Neuronal stem cell (in vitro differentiated cells): ENCODE results near the gene SYNE3.

ENCODE experiments used
- DNase-seq: peaks from one replicate; pipeline ENCODE4 v3.0.0-alpha.2; 2013; ENCODE audit warnings: low spot score
- H2AFZ ChIP-seq: one replicate; pipeline ENCODE4 v1.6.1; 2013; ENCODE audit warnings: mild to moderate bottlenecking, low read length, inconsistent platforms
- H2AK5ac ChIP-seq: 2 replicates; pipeline ENCODE4 v1.6.1; 2013; ENCODE audit warnings: low read depth, mild to moderate bottlenecking, inconsistent platforms, low read length, moderate library complexity, mixed read lengths
- H2BK120ac ChIP-seq: 2 replicates; pipeline ENCODE4 v1.6.1; 2013; ENCODE audit warnings: low read depth, mild to moderate bottlenecking, inconsistent platforms, low read length, moderate library complexity, mixed read lengths
- H2BK12ac ChIP-seq: one replicate; pipeline ENCODE4 v1.6.1; 2013; ENCODE audit warnings: low read length, inconsistent platforms
- H2BK15ac ChIP-seq: 2 replicates; pipeline ENCODE4 v1.6.1; 2013; ENCODE audit warnings: mild to moderate bottlenecking, low read length, inconsistent platforms, mixed read lengths
- H2BK5ac ChIP-seq: one replicate; pipeline ENCODE4 v1.6.1; 2013; ENCODE audit warnings: inconsistent platforms, mild to moderate bottlenecking, low read length, moderate library complexity
- H3K14ac ChIP-seq: one replicate; pipeline ENCODE4 v1.6.1; 2013; ENCODE audit warnings: low read length, inconsistent platforms
- H3K18ac ChIP-seq: 2 replicates; pipeline ENCODE4 v1.6.1; 2013; ENCODE audit warnings: low read length, inconsistent platforms
- H3K23ac ChIP-seq: 2 replicates; pipeline ENCODE4 v1.6.1; 2013; ENCODE audit warnings: low read depth, mild to moderate bottlenecking, mixed read lengths, low read length, inconsistent platforms; ENCODE audit not compliant: poor library complexity
- H3K27ac ChIP-seq: replicated peaks from 3 replicates; pipeline ENCODE4 v1.5.1; 2013; ENCODE audit warnings: low read length, inconsistent platforms
- H3K27me3 ChIP-seq, 3 experiments: 2 replicates each; pipeline ENCODE4 v1.6.1; 2013; ENCODE audit warnings: low read length in 3 of 3, mild to moderate bottlenecking in 2 of 3, inconsistent platforms in 1 of 3, low read depth in 1 of 3, mixed read lengths in 1 of 3, moderate library complexity in 1 of 3; ENCODE audit not compliant: control insufficient read depth in 3 of 3, insufficient read depth in 3 of 3
- H3K36me3 ChIP-seq, 2 donors: replicated peaks in 1 of 2; 2 replicates each; pipeline ENCODE4 v1.6.1; 2013; ENCODE audit warnings: low read length in 2 of 2; ENCODE audit not compliant: control insufficient read depth in 2 of 2, insufficient read depth in 2 of 2
- H3K4ac ChIP-seq: 2 replicates; pipeline ENCODE4 v1.6.1; 2013; ENCODE audit warnings: inconsistent platforms, mild to moderate bottlenecking, low read length, moderate library complexity
- H3K4me1 ChIP-seq, 2 donors: 1 replicate in 1 of 2; 2 replicates in 1 of 2; pipeline ENCODE4 v1.6.1; 2013; ENCODE audit warnings: low read length in 2 of 2, low read depth in 1 of 2; ENCODE audit not compliant: control insufficient read depth in 2 of 2, insufficient read depth in 1 of 2
- H3K4me2 ChIP-seq: one replicate; pipeline ENCODE4 v1.6.1; 2013; ENCODE audit warnings: mild to moderate bottlenecking, low read length, inconsistent platforms; ENCODE audit not compliant: insufficient read depth, poor library complexity, severe bottlenecking
- H3K4me3 ChIP-seq, 2 donors: 2 replicates each; pipeline ENCODE4 v1.5.1; 2013; ENCODE audit warnings: low read length in 2 of 2, mild to moderate bottlenecking in 2 of 2, inconsistent platforms in 1 of 2, moderate library complexity in 1 of 2
- H3K79me1 ChIP-seq: one replicate; pipeline ENCODE4 v1.6.1; 2013; ENCODE audit warnings: low read depth, mild to moderate bottlenecking, inconsistent platforms, low read length, moderate library complexity
- H3K9ac ChIP-seq: one replicate; pipeline ENCODE4 v1.6.1; 2013; ENCODE audit warnings: mild to moderate bottlenecking, low read depth, low read length, inconsistent platforms; ENCODE audit not compliant: poor library complexity
- H3K9me3 ChIP-seq, 2 donors: replicated peaks in 1 of 2; 2 replicates each; pipeline versions ENCODE3 to v1.6.1; 2013; ENCODE audit warnings: low read length in 2 of 2, mild to moderate bottlenecking in 2 of 2, inconsistent platforms in 1 of 2, low read depth in 1 of 2, mixed read lengths in 1 of 2, moderate library complexity in 1 of 2; ENCODE audit not compliant: control insufficient read depth in 2 of 2, insufficient read depth in 1 of 2
- H4K8ac ChIP-seq: one replicate; pipeline ENCODE4 v1.6.1; 2013; ENCODE audit warnings: low read depth, mild to moderate bottlenecking, inconsistent platforms, low read length, moderate library complexity
- H4K91ac ChIP-seq: one replicate; pipeline ENCODE4 v1.6.1; 2013; ENCODE audit warnings: low read length, low read depth, mild to moderate bottlenecking, inconsistent platforms; ENCODE audit not compliant: poor library complexity
- WGBS, 2 donors: extraction: QIAGEN DNeasy Blood & Tissue Kit; methylation state at CpG; one replicate each; pipeline ENCODE4 v1.1.7; 2013; ENCODE audit warnings: missing lambda C conversion rate in 2 of 2, mixed read lengths in 1 of 2; ENCODE audit not compliant: insufficient read length in 2 of 2, insufficient replicate concordance in 1 of 2; ENCODE audit errors: extremely low coverage in 2 of 2; 5-methylcytosine and 5-hydroxymethylcytosine counted together

SYNE3 gene

DNA sequence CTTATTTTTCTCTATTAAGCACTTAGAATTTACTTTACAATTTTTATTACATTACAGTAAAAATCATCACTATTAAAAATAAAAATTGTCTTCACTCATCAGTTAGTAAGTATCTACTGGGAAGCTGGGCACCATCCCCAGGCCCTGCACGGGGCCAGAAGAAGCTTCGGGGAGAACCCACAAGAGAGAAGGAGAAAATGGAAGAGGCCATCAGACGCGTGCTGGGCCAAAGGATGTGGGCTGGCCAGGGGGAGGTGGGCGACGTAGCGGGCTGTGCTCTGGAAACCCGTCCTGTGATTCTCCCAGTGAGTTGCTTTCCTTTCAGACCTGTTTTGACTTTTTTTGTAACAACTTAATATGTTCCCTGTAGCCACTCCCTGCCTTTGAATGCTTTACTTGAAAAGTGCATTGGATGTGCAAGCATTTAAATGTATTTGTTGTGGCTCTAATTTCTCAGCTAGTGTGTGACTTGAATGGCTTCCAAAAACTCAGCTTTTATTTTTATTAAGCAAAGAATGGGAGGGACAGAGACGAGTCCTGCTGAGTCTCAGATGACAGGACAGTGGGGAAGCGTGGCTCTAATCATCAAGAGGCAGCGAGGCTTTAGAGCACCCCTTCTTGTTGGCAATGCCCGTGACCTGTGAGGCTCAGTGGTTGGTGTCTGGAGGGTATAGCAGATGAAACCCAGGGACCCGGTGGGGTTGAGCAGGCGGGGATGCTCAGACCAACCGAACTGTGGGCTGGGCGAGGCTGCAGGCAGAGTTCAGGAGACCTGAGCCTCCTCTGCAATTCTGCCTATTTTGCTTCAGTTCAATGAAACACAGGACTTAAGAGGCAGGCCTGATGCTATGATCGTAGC, 38.8 kb downstream of the SYNE3 start:
- Histone ChIP-seq H3K18ac (no peak overlapping the region), H2AFZ (no peak overlapping the region), H2BK12ac (no peak overlapping the region), H3K4me2 (no peak overlapping the region), H3K27me3 (peaks cover 0 to 25% (median 0%) of the 10 kb centered on the region in 3 experiments), H3K9ac (no peak overlapping the region), H3K14ac (no peak overlapping the region), H2BK5ac (no peak overlapping the region), H2BK15ac (no peak overlapping the region), H3K4ac (no peak overlapping the region), H3K9me3 (no peaks in the 10 kb centered on the region), H3K23ac (no peak overlapping the region), H2BK120ac (no peak overlapping the region), H2AK5ac (no peak overlapping the region), H3K4me3 (no peak overlapping the region), H4K8ac (no peak overlapping the region), H3K36me3 (no peaks in the 10 kb centered on the region), H4K91ac (no peak overlapping the region), H3K27ac (no peak overlapping the region), H3K4me1 (peaks cover 0 to 13% of the 10 kb centered on the region in 2 donors), H3K79me1 (no peaks in the 10 kb centered on the region)
- WGBS, 2 donors: no CpG with 5 or more reads among the region's 17 CpGs
- no peak for DNase-seq

- H3K4me1 ChIP-seq: peaks cover 0 to 12% of the 10 kb centered on the region in 2 donors
Observed at GRCh38 chr14:95476747-95477146, 39.7 kb downstream of the SYNE3 start.

DNA sequence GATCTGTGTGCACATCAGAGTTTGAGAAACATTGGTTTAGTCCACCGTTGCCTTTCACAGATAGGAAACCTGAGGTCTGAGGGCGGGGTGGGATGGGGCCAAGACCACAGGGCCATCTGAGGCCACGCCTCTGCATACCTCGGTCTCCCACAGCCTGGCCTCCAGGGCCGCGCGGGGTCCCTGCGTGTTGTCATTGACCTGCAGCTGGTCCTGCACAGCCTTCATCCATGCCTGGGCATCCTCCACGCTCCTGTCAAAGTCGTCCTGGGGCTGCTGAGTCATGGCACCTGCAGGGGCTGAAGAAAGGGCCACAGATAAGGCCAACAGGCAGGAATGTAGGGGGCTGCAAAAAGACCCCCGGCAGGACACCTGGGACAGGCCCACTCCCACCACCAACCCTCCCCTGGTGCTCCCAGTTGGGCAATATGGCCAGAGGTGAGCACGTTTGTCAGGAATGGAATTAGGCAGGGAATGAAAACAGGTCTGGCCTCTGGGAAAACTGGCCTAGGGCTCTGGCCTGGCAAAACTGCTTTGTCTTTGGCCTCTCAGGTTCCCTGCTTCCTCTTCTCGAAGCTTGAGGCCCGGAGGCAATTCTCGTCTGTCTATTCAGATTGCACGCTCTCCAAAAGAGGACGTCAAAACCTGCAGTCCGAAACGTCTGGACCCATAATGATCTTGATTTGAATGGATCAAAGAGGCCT, 40.8 kb downstream of the SYNE3 start:
- no peak overlapping the region for H3K14ac ChIP-seq

More at GRCh38 chr14:95476747-95477146, 39.7 kb downstream of the SYNE3 start:
- no peak overlapping the region for H4K91ac ChIP-seq
- DNase-seq: no peak
- no peak overlapping the region for H2BK5ac ChIP-seq
- H3K18ac ChIP-seq: no peak overlapping the region
- H3K27ac ChIP-seq: no peak overlapping the region
- no peak overlapping the region for H2BK12ac ChIP-seq
- no peak overlapping the region for H3K4ac ChIP-seq
- H3K27me3 ChIP-seq: peaks cover 0 to 24% (median 0%) of the 10 kb centered on the region in 3 experiments
- H3K4me3 ChIP-seq: no peak overlapping the region
- no peak overlapping the region for H3K9ac ChIP-seq
- H3K36me3 ChIP-seq: no peaks in the 10 kb centered on the region
- no peak overlapping the region for H2BK120ac ChIP-seq
- no peak overlapping the region for H3K4me2 ChIP-seq
- no peak overlapping the region for H2AK5ac ChIP-seq
- no CpG with 5 or more reads among the region's 1 CpG for WGBS, 2 donors
- H4K8ac ChIP-seq: no peak overlapping the region
- no peaks in the 10 kb centered on the region for H3K9me3 ChIP-seq
- no peak overlapping the region for H3K23ac ChIP-seq
- H3K14ac ChIP-seq: no peak overlapping the region
- no peaks in the 10 kb centered on the region for H3K79me1 ChIP-seq
- no peak overlapping the region for H2BK15ac ChIP-seq
- H2AFZ ChIP-seq: no peak overlapping the region

GRCh38 chr14:95474941-95475340, 41.5 kb downstream of the SYNE3 start:
- no peaks in the 10 kb centered on the region for H3K9me3 ChIP-seq
- no peak overlapping the region for H3K4me3 ChIP-seq
- no peak overlapping the region for H3K18ac ChIP-seq
- H3K14ac ChIP-seq: no peak overlapping the region
- peak overlapping the region; percentile 9 for H3K23ac ChIP-seq
- no peak for DNase-seq
- H3K27me3 ChIP-seq: peaks cover 0 to 17% (median 2%) of the 10 kb centered on the region in 3 experiments
- no peak overlapping the region for H3K9ac ChIP-seq
- H4K8ac ChIP-seq: no peak overlapping the region
- WGBS, 2 donors: no CpG with 5 or more reads among the region's 6 CpGs
- no peak overlapping the region for H2AFZ ChIP-seq
- H2BK120ac ChIP-seq: no peak overlapping the region
- H4K91ac ChIP-seq: no peak overlapping the region
- no peaks in the 10 kb centered on the region for H3K36me3 ChIP-seq
- H2BK12ac ChIP-seq: no peak overlapping the region
- H2AK5ac ChIP-seq: peak overlapping the region; percentile 21
- H3K79me1 ChIP-seq: no peaks in the 10 kb centered on the region
- H3K27ac ChIP-seq: no peak overlapping the region
- H3K4ac ChIP-seq: no peak overlapping the region
- H3K4me2 ChIP-seq: no peak overlapping the region
- H3K4me1 ChIP-seq: peaks cover 0 to 3% of the 10 kb centered on the region in 2 donors
- no peak overlapping the region for H2BK5ac ChIP-seq
- H2BK15ac ChIP-seq: no peak overlapping the region

More for the DNA sequence above, 40.8 kb downstream of the SYNE3 start:
- Histone ChIP-seq H3K27ac (no peak overlapping the region), H4K91ac (no peak overlapping the region), H2AFZ (no peak overlapping the region), H3K18ac (peak overlapping the region; percentile 20), H3K4me1 (peaks cover 0 to 7% of the 10 kb centered on the region in 2 donors), H3K4ac (no peak overlapping the region), H3K36me3 (no peaks in the 10 kb centered on the region), H2BK12ac (no peak overlapping the region), H3K4me2 (no peak overlapping the region), H3K4me3 (no peak overlapping the region), H3K9me3 (no peaks in the 10 kb centered on the region), H3K9ac (no peak overlapping the region), H2AK5ac (no peak overlapping the region), H3K79me1 (no peaks in the 10 kb centered on the region), H3K23ac (no peak overlapping the region), H2BK5ac (no peak overlapping the region), H2BK120ac (no peak overlapping the region), H2BK15ac (no peak overlapping the region), H4K8ac (no peak overlapping the region), H3K27me3 (peaks cover 0 to 17% (median 2%) of the 10 kb centered on the region in 3 experiments)
- DNase-seq: no peak
- WGBS, 2 donors: no CpG with 5 or more reads among the region's 19 CpGs
